ENCODE measurements around the gene HSD17B8. TPM values are rescaled to one million over a fixed set of nuclear protein-coding genes. Genes with fewer than 3 reads are reported as not detected.

Gene HSD17B8
- polyA plus RNA-seq, 4 donors = 20.5 to 35.1 (median 26.7) TPM

DNA sequence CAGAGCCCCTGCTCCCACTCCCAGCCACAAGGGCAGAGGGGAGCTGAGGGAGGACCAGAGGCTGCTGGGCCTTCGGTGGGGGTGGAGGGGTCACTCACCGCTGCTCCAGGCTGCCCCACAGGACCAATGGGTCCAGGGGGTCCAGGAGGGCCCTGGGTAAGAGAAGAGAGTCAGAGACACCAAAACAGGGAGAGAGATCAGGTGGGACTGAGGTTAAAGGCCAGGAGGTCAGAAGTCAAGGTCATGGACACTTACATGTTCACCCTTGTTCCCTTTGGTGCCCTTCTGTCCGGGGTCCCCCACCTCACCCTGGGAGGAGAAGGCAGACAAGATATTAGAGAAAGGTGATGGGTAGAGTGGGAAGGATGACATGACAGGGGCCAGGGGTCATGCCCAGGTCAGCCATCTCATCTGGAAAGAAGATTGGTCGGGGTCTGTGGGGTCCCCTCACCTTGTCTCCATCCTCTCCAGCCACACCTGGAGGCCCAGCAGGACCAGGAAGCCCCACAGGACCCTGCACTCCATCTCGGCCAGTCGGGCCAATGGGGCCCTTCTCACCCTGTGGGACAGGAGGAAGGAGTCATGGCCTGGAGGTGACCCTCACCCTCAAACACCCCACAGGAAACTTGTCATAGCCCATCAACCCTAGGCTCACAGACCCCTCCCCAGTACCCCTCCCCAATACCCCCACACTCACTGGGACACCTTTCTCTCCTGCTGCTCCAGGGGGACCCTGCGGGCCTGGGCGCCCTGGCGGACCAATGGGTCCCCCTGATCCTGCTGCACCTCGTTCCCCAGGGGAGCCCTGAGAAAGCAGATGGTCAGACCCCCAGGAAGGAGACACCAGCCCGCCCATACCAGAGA, 33.2 kb upstream of the HSD17B8 start:
- no peak for DNase-seq (ENCODE audit: low read depth in 4 of 4, low spot score in 3 of 4)

DNA sequence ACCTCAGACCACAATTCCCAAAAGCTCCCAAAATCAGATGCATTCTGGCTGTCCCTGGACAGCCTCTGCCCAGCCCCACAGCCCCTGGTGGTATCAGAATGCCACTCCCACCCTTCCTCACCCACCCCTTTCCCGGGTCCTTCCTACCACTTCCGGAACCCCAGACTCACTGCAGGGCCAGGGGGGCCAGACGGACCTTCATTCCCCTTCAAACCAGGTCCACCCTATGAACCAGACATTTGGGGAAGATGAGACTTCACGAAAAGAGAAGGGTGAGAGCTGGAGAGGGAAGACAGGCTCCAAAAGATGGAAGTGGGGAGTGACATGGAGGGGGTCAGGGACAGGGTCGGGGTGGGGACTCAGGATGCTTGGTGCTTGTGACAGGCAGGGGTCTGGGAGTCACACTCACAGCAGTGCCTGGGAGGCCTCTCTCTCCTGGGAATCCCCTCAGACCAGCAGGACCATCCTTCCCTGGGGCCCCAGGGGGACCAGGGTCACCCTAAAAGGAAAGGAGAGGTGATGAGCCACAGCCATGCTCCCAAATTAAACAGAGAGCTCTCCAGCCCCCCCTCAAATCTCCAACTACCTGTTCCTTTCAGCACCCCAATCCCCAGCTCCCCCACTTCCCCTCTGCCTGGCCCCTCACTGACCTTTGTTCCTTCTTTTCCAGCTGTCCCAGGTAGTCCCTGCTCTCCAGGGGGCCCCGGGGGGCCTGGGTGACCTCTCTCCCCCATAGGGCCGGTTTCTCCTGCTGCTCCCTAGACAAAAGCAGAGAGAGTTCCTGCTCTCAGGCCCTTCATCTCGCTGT, 32.4 kb upstream of the HSD17B8 start:
- DNase-seq (ENCODE audit: low read depth in 4 of 4, low spot score in 3 of 4) = no peak

GRCh38 chr6:33172688-33173534, 31.5 kb upstream of the HSD17B8 start:
- no peak for DNase-seq (ENCODE audit: low read depth in 4 of 4, low spot score in 3 of 4)

- DNase-seq (ENCODE audit: low read depth in 4 of 4, low spot score in 3 of 4) = no peak
These were observed 30.8 kb upstream of the HSD17B8 start for GRCh38 chr6:33173535-33174180.

DNA sequence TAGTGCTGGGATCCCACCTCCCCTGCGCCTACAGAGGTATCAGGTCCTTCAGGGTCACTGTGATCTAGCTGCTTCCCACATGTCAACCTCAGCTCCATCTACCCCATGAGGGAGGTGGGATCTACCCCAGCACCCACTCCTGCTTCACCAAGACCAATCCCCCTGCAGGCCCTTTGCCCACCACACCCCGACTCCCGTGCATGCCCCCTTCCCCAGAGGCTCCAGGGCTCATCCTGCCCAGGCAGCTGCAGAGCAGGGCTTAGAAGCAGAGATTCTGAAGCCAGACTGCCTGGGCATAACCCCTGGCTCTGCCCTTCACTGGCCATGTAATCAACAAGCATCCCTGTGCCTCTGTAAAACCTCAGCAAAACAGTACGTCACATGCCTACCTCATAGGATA, 29.7 kb upstream of the HSD17B8 start:
- DNase-seq (ENCODE audit: low read depth in 4 of 4, low spot score in 3 of 4) = no peak

GRCh38 chr6:33175436-33176069, 28.9 kb upstream of the HSD17B8 start:
- DNase-seq (ENCODE audit: low read depth in 4 of 4, low spot score in 3 of 4) = no peak

DNA sequence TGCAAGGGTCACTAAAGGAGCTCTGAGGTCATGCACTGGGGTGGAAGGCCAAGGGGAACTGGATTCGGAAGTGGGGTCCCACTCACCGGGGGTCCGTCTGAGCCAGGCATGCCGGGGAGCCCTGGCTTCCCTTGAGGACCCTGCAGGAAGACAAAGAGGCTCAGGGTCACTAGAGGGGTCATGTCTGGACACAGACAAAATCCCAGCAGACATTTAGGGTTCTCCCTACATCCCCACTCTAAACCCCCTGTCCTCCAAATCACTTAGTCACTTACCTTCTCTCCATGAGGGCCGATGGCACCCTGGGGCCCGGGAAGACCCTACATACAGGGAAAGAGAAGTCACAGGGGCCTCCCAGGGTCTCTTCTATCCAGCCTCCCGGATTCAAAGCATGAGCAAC, 27.5 kb upstream of the HSD17B8 start:
- DNase-seq (ENCODE audit: low read depth in 4 of 4, low spot score in 3 of 4) = no peak

DNA sequence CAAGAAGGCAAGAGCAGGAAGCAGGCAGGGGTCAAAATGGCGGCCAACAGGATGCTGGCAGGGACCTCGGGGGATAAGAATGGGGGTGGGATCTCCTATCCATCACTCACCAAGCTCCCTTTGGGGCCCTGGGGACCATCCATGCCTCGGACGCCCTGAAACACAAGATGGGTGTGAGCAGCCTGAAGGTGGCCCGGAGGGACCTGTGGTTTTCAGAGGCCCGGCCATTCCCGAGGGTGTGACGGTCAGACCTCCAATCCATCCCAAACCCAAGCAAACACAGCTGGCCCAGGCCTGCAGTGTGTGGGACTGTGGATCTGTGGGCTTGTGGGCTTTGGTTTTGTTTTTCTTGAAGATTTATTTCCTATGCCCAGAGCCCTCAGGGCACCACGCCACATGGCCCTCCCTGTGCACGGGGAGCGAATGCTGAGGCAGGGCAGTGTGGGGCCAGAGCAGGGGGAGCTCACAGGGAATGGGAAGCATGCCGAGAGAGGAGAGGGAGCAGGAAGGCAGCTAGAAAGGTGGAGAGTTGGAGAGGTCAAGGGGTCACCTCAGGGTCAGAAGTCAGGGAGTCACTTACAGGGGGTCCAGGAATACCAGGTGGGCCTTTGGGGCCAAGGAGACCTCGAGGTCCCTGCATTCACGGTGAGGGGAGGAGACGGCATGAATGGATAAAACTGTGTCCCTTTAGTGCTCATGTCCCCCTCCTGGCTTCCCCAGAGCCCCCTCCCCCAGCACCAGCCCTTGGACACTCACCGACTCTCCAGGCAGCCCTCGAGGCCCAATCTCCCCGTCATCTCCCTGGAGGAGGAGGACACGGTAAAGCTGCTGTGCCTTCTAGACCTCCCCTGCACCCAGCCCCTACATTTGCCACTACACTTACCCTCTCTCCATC, 26.7 kb upstream of the HSD17B8 start:
- DNase-seq (ENCODE audit: low read depth in 4 of 4, low spot score in 3 of 4) = no peak

DNA sequence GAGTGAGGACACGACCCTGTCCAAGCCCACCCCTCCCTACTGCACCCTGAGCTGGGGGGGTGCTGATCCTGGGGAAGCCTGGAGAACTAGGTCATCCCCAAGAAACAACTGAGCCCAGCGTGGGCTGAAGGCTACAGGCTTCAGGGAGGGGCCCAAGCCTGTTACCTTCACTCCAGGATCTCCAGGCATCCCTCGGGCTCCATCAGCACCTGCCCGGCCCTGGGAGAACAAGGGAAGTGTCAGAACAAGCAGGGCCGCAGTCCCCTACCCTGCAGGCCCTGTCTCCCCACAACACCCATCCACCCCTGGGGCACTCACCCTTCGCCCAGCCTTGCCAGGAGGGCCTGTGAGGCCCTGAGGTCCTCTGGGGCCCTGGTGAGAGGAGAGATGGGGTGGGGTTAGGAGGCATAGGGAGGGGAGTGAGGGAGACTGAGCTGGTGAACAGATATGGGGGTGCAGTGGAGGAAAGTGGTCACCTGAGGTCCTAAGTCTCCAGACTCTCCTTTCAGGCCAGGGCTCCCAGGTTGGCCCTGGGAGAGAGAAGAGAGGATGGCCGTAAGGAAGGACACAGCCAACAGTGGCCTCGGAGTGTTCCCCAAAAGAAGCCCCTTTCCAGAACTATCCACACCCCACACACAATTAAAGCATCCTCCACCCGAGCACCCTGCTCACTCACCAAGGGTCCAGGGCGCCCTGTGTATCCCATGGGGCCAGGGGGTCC, 25.5 kb upstream of the HSD17B8 start:
- no peak for DNase-seq (ENCODE audit: low read depth in 4 of 4, low spot score in 3 of 4)

- DNase-seq (ENCODE audit: low read depth in 4 of 4, low spot score in 3 of 4) = no peak
These were observed 23.3 kb upstream of the HSD17B8 start for GRCh38 chr6:33181141-33181540.

- DNase-seq (ENCODE audit: low read depth in 4 of 4, low spot score in 3 of 4) = no peak
These were observed 21.3 kb upstream of the HSD17B8 start for GRCh38 chr6:33183071-33183683.

- DNase-seq (ENCODE audit: low read depth in 4 of 4, low spot score in 3 of 4) = no peak
These were observed 19.3 kb upstream of the HSD17B8 start for GRCh38 chr6:33185190-33185589.

GRCh38 chr6:33185654-33186187, 18.7 kb upstream of the HSD17B8 start:
- no peak for DNase-seq (ENCODE audit: low read depth in 4 of 4, low spot score in 3 of 4)

DNA sequence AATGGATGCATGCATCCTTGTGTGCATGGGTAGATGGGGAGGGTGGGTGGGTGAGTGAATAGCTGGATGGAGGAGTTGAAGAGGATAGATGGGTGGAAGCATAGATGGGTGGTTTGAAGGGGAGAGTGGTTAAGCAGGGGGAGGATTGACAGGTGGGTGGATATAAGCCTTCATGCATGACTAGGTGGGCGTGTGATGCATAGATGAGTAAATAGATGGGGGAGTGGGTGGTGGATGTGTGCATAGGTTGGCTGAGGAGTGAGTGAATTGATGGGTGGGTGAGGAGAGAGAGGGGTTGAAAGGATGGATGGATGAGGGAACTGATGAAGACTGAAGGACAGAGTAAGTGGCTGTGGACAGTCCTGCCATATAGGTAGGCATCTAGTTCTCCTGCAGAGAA, 16.6 kb upstream of the HSD17B8 start:
- DNase-seq (ENCODE audit: low read depth in 4 of 4, low spot score in 3 of 4) = no peak

- no peak for DNase-seq (ENCODE audit: low read depth in 4 of 4, low spot score in 3 of 4)
These were observed 15.3 kb upstream of the HSD17B8 start for GRCh38 chr6:33189164-33189563.

GRCh38 chr6:33189625-33190448, 14.6 kb upstream of the HSD17B8 start:
- no peak for DNase-seq (ENCODE audit: low read depth in 4 of 4, low spot score in 3 of 4)

Measured in right renal pelvis (tissue), 4 donors.